NK-92 (cell line): ENCODE measurements around the gene CLDN18.

Experiments
- DNase-seq: peaks from one replicate; lab custom pipeline; 2025; ENCODE audit not compliant: unreplicated experiment; lab: John Stamatoyannopoulos, UW

CLDN18 gene

GRCh38 chr3:138060792-138061191, 50.8 kb downstream of the CLDN18 start:
- no peak for DNase-seq

GRCh38 chr3:138062037-138062436, 52.1 kb downstream of the CLDN18 start:
- no peak for DNase-seq

- DNase-seq = no peak
Observed at GRCh38 chr3:138062626-138063025, 52.7 kb downstream of the CLDN18 start.

- no peak for DNase-seq
Observed at GRCh38 chr3:138063416-138063815, 53.5 kb downstream of the CLDN18 start.

GRCh38 chr3:138065949-138066348, 56.0 kb downstream of the CLDN18 start:
- no peak for DNase-seq

- DNase-seq = no peak
Observed at GRCh38 chr3:138066383-138066782, 56.4 kb downstream of the CLDN18 start.

- no peak for DNase-seq
Observed at GRCh38 chr3:138066972-138067371, 57.0 kb downstream of the CLDN18 start.

GRCh38 chr3:138068046-138068445, 58.1 kb downstream of the CLDN18 start:
- DNase-seq = no peak

GRCh38 chr3:138068579-138069174, 58.7 kb downstream of the CLDN18 start:
- DNase-seq = no peak

GRCh38 chr3:138070006-138070405, 60.0 kb downstream of the CLDN18 start:
- no peak for DNase-seq

- no peak for DNase-seq
Observed at GRCh38 chr3:138072796-138073195, 62.8 kb downstream of the CLDN18 start.

GRCh38 chr3:138078096-138078495, 68.1 kb downstream of the CLDN18 start:
- no peak for DNase-seq

- no peak for DNase-seq
Observed at GRCh38 chr3:138078901-138079344, 69.0 kb downstream of the CLDN18 start.

- no peak for DNase-seq
Observed at GRCh38 chr3:138079901-138080300, 69.9 kb downstream of the CLDN18 start.

- DNase-seq = no peak
Observed at GRCh38 chr3:138081371-138082084, 71.6 kb downstream of the CLDN18 start.

- no peak for DNase-seq
Observed at GRCh38 chr3:138082085-138082991, 72.4 kb downstream of the CLDN18 start.

- DNase-seq = no peak
Observed at GRCh38 chr3:138082992-138083386, 73.0 kb downstream of the CLDN18 start.
